Right renal pelvis (tissue), 4 donors: Measurements from ENCODE around the gene MOV10L1. TPM values are rescaled to one million over a fixed set of nuclear protein-coding genes. Genes with fewer than 3 reads are reported as not detected.
"Not testable (repeated sequence)": the region's sequence is repeated elsewhere in the genome, so short reads cannot be mapped to it uniquely, and the experiment has no call there.

Source experiments
- DNase-seq, 4 donors: peaks; one replicate each; pipeline ENCODE4 v3.0.0-alpha.2; 2013; ENCODE audit warnings: low read depth in 4 of 4, low spot score in 3 of 4, missing footprints in 1 of 4
- polyA plus RNA-seq, 4 donors: library from polyadenylated mRNA; unstranded; fragments of 120-200 nt; gene quantifications; one replicate each; pipeline ENCODE4 v1.2.1, GENCODE V29; 2013; ENCODE audit not compliant: insufficient read length in 4 of 4

Gene MOV10L1
- polyA plus RNA-seq, 4 donors: 0.33 to 1.2 (median 0.71) TPM

GRCh38 chr22:50151571-50152537, 62.0 kb downstream of the MOV10L1 start:
- DNase-seq: no peak

GRCh38 chr22:50153056-50153755, 63.4 kb downstream of the MOV10L1 start:
- DNase-seq: no peak

- no peak for DNase-seq
Observed at GRCh38 chr22:50153756-50154140, 63.9 kb downstream of the MOV10L1 start.

GRCh38 chr22:50157709-50158375, 68.0 kb downstream of the MOV10L1 start:
- no peak for DNase-seq

GRCh38 chr22:50160947-50161346, 71.1 kb downstream of the MOV10L1 start:
- no peak for DNase-seq

GRCh38 chr22:50161508-50162390, 71.9 kb downstream of the MOV10L1 start:
- DNase-seq: no peak

- no peak for DNase-seq
Observed at GRCh38 chr22:50162391-50162956, 72.7 kb downstream of the MOV10L1 start.

- no peak for DNase-seq
Observed at GRCh38 chr22:50165436-50166123, 75.8 kb downstream of the MOV10L1 start.

- DNase-seq: no peak
Observed at GRCh38 chr22:50167689-50168489, 78.1 kb downstream of the MOV10L1 start.

- not testable (repeated sequence) for DNase-seq
Observed at GRCh38 chr22:50168490-50169180, 78.8 kb downstream of the MOV10L1 start.

- no peak for DNase-seq
Observed at GRCh38 chr22:50169181-50169759, 79.5 kb downstream of the MOV10L1 start.

- DNase-seq: no peak
Observed at GRCh38 chr22:50169774-50170341, 80.1 kb downstream of the MOV10L1 start.

- DNase-seq: no peak
Observed at GRCh38 chr22:50170453-50171318, 80.9 kb downstream of the MOV10L1 start, which contains the start of gene PANX2. Gene PANX2, plus strand, starts transcription at chr22:50170731. Its CDS starts 0 bp downstream, at chr22:50170731.

GRCh38 chr22:50171319-50171964, 81.6 kb downstream of the MOV10L1 start:
- no peak for DNase-seq

- no peak for DNase-seq
Observed at GRCh38 chr22:50171965-50172421, 82.2 kb downstream of the MOV10L1 start.
